GM12878 (cell line): Measurements from ENCODE around the gene TRAIP.

Experiments used
- BCL3 ChIP-seq: IDR thresholded peaks from 2 replicates; pipeline ENCODE4 v1.6.1; 2011; ENCODE audit warnings: borderline replicate concordance, low read depth, mild to moderate bottlenecking, moderate library complexity, low read length; ENCODE audit not compliant: insufficient read depth, poor library complexity, severe bottlenecking
- CHD2 ChIP-seq: IDR thresholded peaks from 2 replicates; pipeline ENCODE4 v1.6.1; 2011; ENCODE audit warnings: low read depth, low read length, improper control_type of control experiment, borderline replicate concordance
- ELK1 ChIP-seq: IDR thresholded peaks from 2 replicates; pipeline ENCODE4 v1.6.1; 2012; ENCODE audit warnings: low read depth, low read length, improper control_type of control experiment
- MTA2 ChIP-seq: fragments of 450-650 bp; IDR thresholded peaks from 2 replicates; pipeline ENCODE4 v1.6.1; 2016; ENCODE audit warnings: low read depth, mild to moderate bottlenecking, moderate library complexity
- MXI1 ChIP-seq: fragments of 150-350 bp; IDR thresholded peaks from 2 replicates; pipeline ENCODE4 v1.6.1; 2011; ENCODE audit warnings: low read depth, mild to moderate bottlenecking, inconsistent platforms, low read length, improper control_type of control experiment
- NBN ChIP-seq: fragments of 450-650 bp; IDR thresholded peaks from 2 replicates; pipeline ENCODE4 v1.6.1; 2016
- POLR2AphosphoS5 ChIP-seq: IDR thresholded peaks from 2 replicates; pipeline ENCODE4 v1.6.1; 2011; ENCODE audit warnings: mild to moderate bottlenecking, low read length, inconsistent platforms
- RAD21 ChIP-seq: IDR thresholded peaks from 2 replicates; pipeline ENCODE4 v1.6.1; 2011; ENCODE audit warnings: mild to moderate bottlenecking, low read depth, low read length, moderate library complexity; ENCODE audit not compliant: insufficient read depth
- SMAD1 ChIP-seq: fragments of 450-650 bp; IDR thresholded peaks from 2 replicates; pipeline ENCODE4 v1.6.1; 2018; ENCODE audit warnings: mild to moderate bottlenecking, low read depth; ENCODE audit not compliant: partially characterized antibody
- SP1 ChIP-seq: IDR thresholded peaks from one replicate; pipeline ENCODE4 v1.6.1; 2011; ENCODE audit warnings: low read depth, low read length
- SRF ChIP-seq, 2 experiments: IDR thresholded peaks; 2 replicates each; pipeline ENCODE4 v1.6.1; 2011; ENCODE audit warnings: low read depth in 2 of 2, low read length in 2 of 2, mild to moderate bottlenecking in 1 of 2, moderate library complexity in 1 of 2
- ZBTB33 ChIP-seq: fragments of 450-650 bp; IDR thresholded peaks from 2 replicates; pipeline ENCODE4 v1.6.1; 2017; ENCODE audit warnings: mild to moderate bottlenecking
- ZNF207 ChIP-seq: fragments of 450-650 bp; IDR thresholded peaks from 2 replicates; pipeline ENCODE4 v1.6.1; 2014; ENCODE audit warnings: antibody characterized with exemption, mild to moderate bottlenecking, borderline replicate concordance
- TF ChIP-seq, protein P1 (sequence below), 3 experiments: IDR thresholded peaks in 2 of 3; conservative IDR thresholded peaks in 1 of 3; 2 replicates each; pipeline ENCODE4 v1.5.1; 2011; ENCODE audit warnings: low read depth in 3 of 3, low read length in 3 of 3, mild to moderate bottlenecking in 3 of 3, control low read depth in 2 of 3, moderate library complexity in 2 of 3, inconsistent platforms in 1 of 3, mixed read lengths in 1 of 3; ENCODE audit not compliant: control insufficient read depth in 2 of 3, insufficient read depth in 1 of 3; ENCODE audit errors: extremely low read depth in 1 of 3

GRCh38 chr3:49902511-49903345 is 46.4 kb upstream of the TRAIP start:
- TF ChIP-seq, protein P1, sequence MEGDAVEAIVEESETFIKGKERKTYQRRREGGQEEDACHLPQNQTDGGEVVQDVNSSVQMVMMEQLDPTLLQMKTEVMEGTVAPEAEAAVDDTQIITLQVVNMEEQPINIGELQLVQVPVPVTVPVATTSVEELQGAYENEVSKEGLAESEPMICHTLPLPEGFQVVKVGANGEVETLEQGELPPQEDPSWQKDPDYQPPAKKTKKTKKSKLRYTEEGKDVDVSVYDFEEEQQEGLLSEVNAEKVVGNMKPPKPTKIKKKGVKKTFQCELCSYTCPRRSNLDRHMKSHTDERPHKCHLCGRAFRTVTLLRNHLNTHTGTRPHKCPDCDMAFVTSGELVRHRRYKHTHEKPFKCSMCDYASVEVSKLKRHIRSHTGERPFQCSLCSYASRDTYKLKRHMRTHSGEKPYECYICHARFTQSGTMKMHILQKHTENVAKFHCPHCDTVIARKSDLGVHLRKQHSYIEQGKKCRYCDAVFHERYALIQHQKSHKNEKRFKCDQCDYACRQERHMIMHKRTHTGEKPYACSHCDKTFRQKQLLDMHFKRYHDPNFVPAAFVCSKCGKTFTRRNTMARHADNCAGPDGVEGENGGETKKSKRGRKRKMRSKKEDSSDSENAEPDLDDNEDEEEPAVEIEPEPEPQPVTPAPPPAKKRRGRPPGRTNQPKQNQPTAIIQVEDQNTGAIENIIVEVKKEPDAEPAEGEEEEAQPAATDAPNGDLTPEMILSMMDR (IDR thresholded peaks at IDR 0.05 in 2 of 3, conservative IDR thresholded peaks at IDR 0.05 in 1 of 3; ENCODE audit: control insufficient read depth in 2 of 3, extremely low read depth in 1 of 3, insufficient read depth in 1 of 3, low read depth in 3 of 3, low read length in 3 of 3), result no peak
- TF ChIP-seq NBN, result no peak
- TF ChIP-seq ZBTB33, result no peak
- no peak for TF ChIP-seq MTA2
- no peak for TF ChIP-seq ELK1
- no peak for TF ChIP-seq SP1
- TF ChIP-seq BCL3, result no peak
- no peak for TF ChIP-seq SRF (IDR thresholded peaks at IDR 0.05; ENCODE audit: low read depth in 2 of 2, low read length in 2 of 2)
- TF ChIP-seq POLR2AphosphoS5, result no peak
- TF ChIP-seq CHD2, result no peak
- TF ChIP-seq MXI1, result no peak
- no peak for TF ChIP-seq RAD21
- no peak for TF ChIP-seq ZNF207
- TF ChIP-seq SMAD1, result no peak
